HG02571 (cell line): ENCODE measurements around the gene ANKRD36C.
"Not testable (repeated sequence)": the region's sequence is repeated elsewhere in the genome, so short reads cannot be mapped to it uniquely, and the experiment has no call there.

Source experiments
- ATAC-seq: cut with Tn5 transposase; IDR thresholded peaks from one replicate; pipeline ENCODE4 v1.9.1; 2021; ENCODE audit warnings: mild to moderate bottlenecking, moderate library complexity; ENCODE audit not compliant: unreplicated experiment

Gene ANKRD36C

DNA sequence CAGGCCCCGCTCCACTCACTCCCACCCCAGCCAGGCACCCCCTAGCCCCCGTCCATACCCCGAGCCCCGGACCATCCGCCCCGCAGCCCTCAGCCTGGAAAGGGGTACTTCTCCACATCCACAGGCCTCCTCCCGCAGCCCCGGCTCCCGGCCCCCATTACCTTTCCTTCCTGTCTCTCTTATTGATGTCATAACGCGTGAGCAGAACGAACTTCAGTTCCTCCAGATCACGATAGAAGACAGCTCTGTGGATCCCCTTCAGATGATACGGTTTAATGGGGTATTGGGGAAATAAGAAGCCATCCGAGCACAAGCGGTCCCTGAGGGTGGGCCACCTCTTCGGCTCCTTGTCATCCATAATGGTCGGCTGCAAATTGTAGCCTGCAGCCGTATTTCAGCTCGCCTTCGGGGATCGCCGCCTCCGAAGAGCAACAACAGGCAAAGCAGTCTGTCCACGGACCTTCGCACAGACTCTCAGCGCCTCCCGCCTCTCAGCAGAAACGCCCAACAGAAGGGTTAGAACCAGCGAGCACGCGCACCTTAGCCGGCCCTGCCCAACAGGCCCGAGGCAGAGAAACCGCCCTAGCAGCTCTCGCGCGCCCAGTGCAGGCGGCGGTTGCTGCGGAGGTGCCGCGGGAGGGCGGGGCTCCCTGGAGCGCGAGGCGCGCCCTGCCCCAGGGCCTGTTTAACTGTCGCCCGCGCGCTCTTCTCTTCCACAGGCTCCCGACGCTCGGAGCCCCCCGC is at the start of gene ANKRD36C:
ANKRD36C (minus strand) TSS at position 474 of the 744 bp plus-strand sequence; CDS start at position 358, 116 bp downstream.
- peak; percentile 95 for ATAC-seq

GRCh38 chr2:96035554-96035953 is 43.9 kb upstream of the ANKRD36C start:
- ATAC-seq, result not testable (repeated sequence)

DNA sequence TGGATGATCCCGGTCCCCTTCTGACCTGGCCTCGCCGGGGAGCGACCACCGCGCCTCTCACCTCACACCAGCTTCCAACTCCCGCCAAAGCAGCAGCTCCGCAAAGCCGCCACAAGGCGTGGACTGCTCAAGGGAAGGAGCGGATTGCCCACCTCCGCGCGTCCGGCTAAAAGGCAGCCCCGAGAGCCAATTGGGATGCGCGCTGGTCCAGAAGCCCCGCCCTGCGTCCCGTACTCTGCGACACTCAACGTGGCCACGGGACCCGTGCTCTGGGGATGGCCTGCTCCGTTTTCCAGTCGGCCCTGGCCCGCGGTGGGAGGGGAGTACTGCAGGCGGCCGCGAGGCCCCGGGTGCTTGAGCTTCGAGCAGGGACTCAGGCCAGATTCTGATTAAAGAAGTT is 43.2 kb upstream of the ANKRD36C start, which contains the start of gene GPAT2:
GPAT2 (minus strand) TSS at position 125 of the 400 bp plus-strand sequence. CDS start 2,557 bp downstream, outside the sequence.
- ATAC-seq, result not testable (repeated sequence)

DNA sequence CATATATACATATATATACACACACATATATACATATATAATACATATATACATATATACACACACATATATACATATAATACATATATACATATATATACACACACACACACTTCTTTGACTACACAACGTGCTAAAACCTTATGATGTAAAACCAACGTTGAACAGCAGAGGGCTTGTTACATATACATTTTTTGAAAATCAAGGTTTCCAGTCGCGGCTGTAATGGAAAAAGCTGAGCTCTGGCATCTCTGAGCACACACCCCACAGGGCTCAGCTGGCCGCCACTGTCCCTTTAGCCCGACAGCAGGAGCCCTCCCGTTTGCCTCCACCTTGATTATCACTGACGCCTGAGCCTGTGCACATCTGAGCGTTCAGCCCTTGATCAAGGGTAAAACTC is 42.4 kb upstream of the ANKRD36C start:
- not testable (repeated sequence) for ATAC-seq

DNA sequence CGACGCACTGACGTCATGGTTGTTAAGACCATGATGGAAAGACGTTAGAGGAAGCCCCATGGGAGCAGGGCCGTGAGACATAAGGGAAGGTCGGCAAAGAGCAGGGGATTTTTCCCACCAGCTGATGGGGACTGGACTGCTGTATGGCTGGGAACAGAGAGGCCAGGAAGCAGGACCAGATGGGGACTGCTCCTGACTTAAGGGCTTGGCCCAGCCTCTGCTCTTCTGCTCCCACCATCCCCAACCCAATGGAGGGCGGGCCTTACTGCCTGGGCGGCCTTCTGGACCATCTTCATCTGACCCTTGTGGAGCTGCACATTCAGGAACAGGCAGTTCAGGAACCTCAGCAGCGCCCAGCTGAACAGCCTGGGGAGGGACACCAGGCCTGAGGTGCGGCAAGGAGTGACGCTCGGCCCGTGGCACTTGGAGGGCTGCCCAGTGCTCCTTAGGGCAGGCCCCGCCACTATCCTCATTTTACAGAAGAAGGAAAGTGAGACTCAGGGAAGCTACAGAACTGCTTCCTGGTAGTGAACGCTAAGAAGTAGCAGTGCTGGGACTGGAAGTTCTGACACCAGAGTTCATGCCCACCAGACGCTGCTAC is 36.2 kb upstream of the ANKRD36C start:
- ATAC-seq, result not testable (repeated sequence)

GRCh38 chr2:96025755-96026154 is 34.1 kb upstream of the ANKRD36C start:
- not testable (repeated sequence) for ATAC-seq

- ATAC-seq, result no peak
These were observed 33.5 kb upstream of the ANKRD36C start for GRCh38 chr2:96025194-96025492.

GRCh38 chr2:96024336-96025193 is 32.9 kb upstream of the ANKRD36C start:
- no peak for ATAC-seq

DNA sequence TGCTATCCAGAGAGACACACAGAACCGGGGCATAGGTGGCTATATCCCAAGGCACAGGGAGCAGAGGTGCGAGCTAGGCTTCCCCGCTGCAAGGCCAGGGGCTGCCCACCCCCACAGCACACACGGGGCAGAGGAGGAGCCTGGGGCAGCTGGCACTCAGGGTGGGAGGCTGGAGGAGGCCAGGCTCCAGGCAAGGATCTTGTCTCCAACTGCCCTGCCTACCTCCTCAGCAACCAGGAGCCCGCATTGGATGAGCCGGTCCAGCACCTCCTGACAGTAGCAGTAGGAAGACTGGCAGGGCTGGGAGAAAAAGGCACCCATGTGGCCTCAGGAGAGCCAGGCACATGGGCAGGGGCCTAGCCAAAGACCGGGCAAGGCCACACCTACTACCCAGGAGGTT is 32.1 kb upstream of the ANKRD36C start:
- not testable (repeated sequence) for ATAC-seq

- ATAC-seq, result peak; percentile 60
These were observed 31.2 kb upstream of the ANKRD36C start for GRCh38 chr2:96022701-96023447.

- ATAC-seq, result not testable (repeated sequence)
These were observed 30.5 kb upstream of the ANKRD36C start for GRCh38 chr2:96022126-96022525.

GRCh38 chr2:96021142-96021541 is 29.5 kb upstream of the ANKRD36C start:
- ATAC-seq, result not testable (repeated sequence)

- not testable (repeated sequence) for ATAC-seq
These were observed 28.4 kb upstream of the ANKRD36C start for GRCh38 chr2:96019909-96020590.

DNA sequence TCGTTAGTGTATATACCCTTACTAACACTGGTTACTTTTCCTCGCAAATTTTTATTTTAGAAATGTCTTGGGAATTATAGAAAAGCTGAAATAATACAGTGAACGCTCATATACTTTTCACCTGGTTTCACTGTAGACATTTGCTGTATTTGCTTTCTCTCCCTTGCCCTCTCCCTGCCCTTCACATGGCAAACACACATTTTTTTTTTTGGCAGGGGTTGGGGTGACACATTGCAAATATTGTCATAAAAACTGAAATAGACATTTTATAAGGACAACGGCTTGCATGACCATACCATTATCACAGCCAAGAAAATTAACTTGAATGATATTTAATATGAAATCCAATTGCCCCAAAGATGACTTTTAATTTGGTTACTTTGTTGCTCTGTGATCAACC is 24.7 kb upstream of the ANKRD36C start:
- not testable (repeated sequence) for ATAC-seq

DNA sequence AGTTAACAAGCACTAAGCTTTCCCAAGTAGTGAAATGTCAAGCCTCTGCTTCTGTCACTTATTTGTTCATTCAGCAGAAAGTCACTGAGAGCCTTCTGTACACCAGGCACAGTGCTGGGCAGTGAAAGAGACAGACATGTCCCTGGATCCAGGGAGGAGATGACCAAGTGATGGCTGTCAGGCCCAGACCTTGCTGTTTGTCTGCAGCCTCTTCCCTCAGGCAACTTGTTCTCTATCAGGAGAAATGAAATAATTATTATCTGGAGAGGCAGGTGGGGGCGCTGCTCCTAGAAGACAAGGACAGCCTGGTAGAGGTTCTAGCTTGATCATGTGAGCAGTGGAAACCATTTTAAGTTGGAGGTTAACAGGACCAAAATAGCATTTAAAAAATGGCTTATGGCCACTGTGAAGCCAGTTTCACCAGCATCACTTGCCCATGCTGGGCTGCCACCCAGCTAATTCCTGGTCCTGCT is 21.2 kb upstream of the ANKRD36C start:
- ATAC-seq, result not testable (repeated sequence)

DNA sequence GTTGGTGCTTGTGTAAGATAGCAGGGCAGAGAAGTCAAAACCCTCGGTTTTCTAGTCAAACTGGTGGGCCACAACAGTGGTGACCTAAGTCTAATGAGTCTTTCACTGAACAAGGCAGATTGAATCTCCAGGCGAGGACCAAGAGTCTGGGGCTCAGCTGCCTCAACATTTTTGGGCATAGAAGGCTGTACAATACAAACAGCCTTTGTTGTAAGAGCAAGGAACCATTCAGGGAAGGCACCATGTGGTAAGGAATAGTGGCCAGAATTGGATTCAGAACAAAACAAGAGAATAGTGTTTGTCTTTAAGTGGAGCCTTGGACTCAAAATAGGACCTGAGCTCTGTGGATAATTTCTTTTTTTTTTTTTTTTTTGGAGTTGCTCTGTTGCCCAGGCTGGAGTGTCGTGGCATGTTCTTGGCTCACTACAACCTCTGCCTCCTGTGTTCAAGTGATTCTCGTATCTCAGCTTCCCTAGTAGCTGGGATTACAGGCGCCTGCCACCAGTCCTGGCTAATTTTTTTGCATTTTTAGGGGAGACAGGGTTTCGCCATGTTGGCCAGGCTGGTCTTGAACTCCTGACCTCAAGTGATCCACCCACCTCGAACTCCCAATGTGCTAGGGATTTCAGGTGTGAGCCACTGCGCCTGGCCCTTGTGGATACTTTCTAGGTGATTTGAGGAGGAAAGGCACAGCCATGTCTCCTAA is 20.6 kb upstream of the ANKRD36C start:
- ATAC-seq, result not testable (repeated sequence)

DNA sequence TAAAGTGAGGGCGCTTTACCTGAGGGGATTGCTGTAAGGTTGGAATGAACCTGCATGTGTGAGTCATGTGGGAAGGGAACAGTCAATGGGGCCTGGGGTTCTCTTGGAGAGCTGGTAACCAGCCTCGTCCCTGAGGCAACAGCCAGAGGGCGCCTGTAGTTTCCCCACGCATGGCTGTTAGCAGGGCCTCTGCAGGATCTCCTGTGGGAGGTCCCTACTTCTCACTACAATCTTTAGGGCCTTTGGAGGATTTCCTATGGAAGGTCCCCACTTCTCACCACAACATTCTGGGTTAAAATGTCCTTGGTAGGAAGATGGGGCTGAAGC is 19.5 kb upstream of the ANKRD36C start:
- ATAC-seq, result not testable (repeated sequence)

- peak; percentile 99 for ATAC-seq
These were observed 18.9 kb upstream of the ANKRD36C start for GRCh38 chr2:96010320-96011128.

GRCh38 chr2:96009833-96010232 is 18.2 kb upstream of the ANKRD36C start:
- ATAC-seq, result peak; percentile 5
